HCT116 (cell line): ENCODE measurements around the gene CFAP92. TPM values are rescaled to one million over a fixed set of nuclear protein-coding genes. Genes with fewer than 3 reads are reported as not detected.

Experiments
- ATAC-seq: fragments of 200-7000 bp; cut with Tn5 transposase; 2 replicates; pipeline ENCODE4 v1.9.1; 2020; ENCODE audit warnings: mild to moderate bottlenecking, moderate library complexity
- BruUV-seq: library from RNA; stranded (reverse); fragments of 400-500 nt; replicated peaks from 2 replicates; lab custom pipeline; 2021; lab: Mats Ljungman, UMichigan
- CTCF ChIA-PET: fragments of 300-600 bp; sonication (Branson Sonifier 250); formaldehyde crosslinking; loops from one replicate; lab custom pipeline; 2021; ENCODE audit warnings: antibody characterized with exemption; lab: Charles Lee
- POLR2A ChIA-PET: fragments of 300-600, 350-600 bp; sonication (Branson Sonifier 250); formaldehyde crosslinking; loops from one replicate; lab custom pipeline; 2021; ENCODE audit warnings: antibody characterized with exemption; lab: Charles Lee
- RAD21 ChIA-PET, 2 experiments: fragments of 300-600 bp; sonication (Branson Sonifier 250); formaldehyde crosslinking; loops; one replicate each; lab custom pipeline; 2023; ENCODE audit warnings: low total read pairs in 2 of 2; ENCODE audit not compliant: uncharacterized antibody in 2 of 2, unreplicated experiment in 2 of 2, low non-redundant PET in 1 of 2; lab: Charles Lee
- DNase-seq: peaks from one replicate; pipeline ENCODE4 v3.0.0-alpha.2; 2010; ENCODE audit warnings: low read depth, low spot score
- H2AFZ ChIP-seq: fragments of 200-600 bp; shearing (Covaris generic), sonication (generic); 2 replicates; pipeline ENCODE4 v1.6.1; 2017; ENCODE audit warnings: low read depth, mixed run types, mixed read lengths, antibody characterized with exemption, low read length; ENCODE audit not compliant: poor library complexity, severe bottlenecking
- H3K27ac ChIP-seq: 2 replicates; pipeline ENCODE4 v1.5.1; 2012; ENCODE audit warnings: low read depth, low read length
- H3K27me3 ChIP-seq: fragments of 200-600 bp; sonication (generic); 2 replicates; pipeline ENCODE4 v1.6.1; 2016; ENCODE audit warnings: mixed run types, low read length, mixed read lengths; ENCODE audit not compliant: insufficient read depth
- H3K36me3 ChIP-seq, 2 experiments: fragments of 200-500 bp in 1 of 2; fragments of 200-600 bp in 1 of 2; sonication (Bioruptor generic) in 1 of 2; sonication (generic) in 1 of 2; 2 replicates each; pipeline versions ENCODE4 v1.5.1 to v1.6.1; 2014 to 2016; ENCODE audit warnings: low read length in 2 of 2, inconsistent platforms in 1 of 2, mixed read lengths in 1 of 2, mixed run types in 1 of 2; ENCODE audit not compliant: insufficient read depth in 2 of 2, control insufficient read depth in 1 of 2
- H3K4me1 ChIP-seq, 2 experiments: fragments of 200-600 bp in 1 of 2; sonication (generic) in 1 of 2; 2 replicates each; pipeline versions ENCODE4 v1.5.1 to v1.6.1; 2012 to 2017; ENCODE audit warnings: low read length in 2 of 2, inconsistent platforms in 1 of 2, mild to moderate bottlenecking in 1 of 2, mixed read lengths in 1 of 2, mixed run types in 1 of 2, moderate library complexity in 1 of 2; ENCODE audit not compliant: insufficient read depth in 2 of 2, control insufficient read depth in 1 of 2
- H3K4me2 ChIP-seq: fragments of 200-600 bp; sonication (generic); 2 replicates; pipeline ENCODE4 v1.6.1; 2017; ENCODE audit warnings: mixed run types, low read length, mixed read lengths
- H3K4me3 ChIP-seq, 2 experiments: fragments of 200-600 bp in 1 of 2; sonication (generic) in 1 of 2; replicated peaks in 1 of 2; 2 replicates each; pipeline ENCODE4 v1.5.1; 2011 to 2016; ENCODE audit warnings: low read length in 2 of 2, control low read depth in 1 of 2, low read depth in 1 of 2, mild to moderate bottlenecking in 1 of 2, mixed read lengths in 1 of 2, mixed run types in 1 of 2
- H3K79me2 ChIP-seq: fragments of 200-600 bp; sonication (generic); 2 replicates; pipeline ENCODE4 v1.6.1; 2017; ENCODE audit warnings: mild to moderate bottlenecking, mixed run types, low read length, moderate library complexity, mixed read lengths; ENCODE audit not compliant: insufficient read depth
- H3K9ac ChIP-seq: fragments of 200-600 bp; sonication (generic); 2 replicates; pipeline ENCODE4 v1.6.1; 2016; ENCODE audit warnings: low read length, mixed read lengths
- H3K9me2 ChIP-seq: fragments of 200-600 bp; sonication (generic), shearing (Covaris generic); 2 replicates; pipeline ENCODE4 v1.6.1; 2017; ENCODE audit warnings: mixed run types, mild to moderate bottlenecking, moderate library complexity; ENCODE audit not compliant: insufficient read depth
- H3K9me3 ChIP-seq, 2 experiments: fragments of 200-500 bp in 1 of 2; fragments of 200-600 bp in 1 of 2; sonication (Bioruptor generic) in 1 of 2; sonication (generic) in 1 of 2; 2 replicates each; pipeline ENCODE4 v1.6.1; 2014 to 2017; ENCODE audit warnings: low read length in 2 of 2, mixed read lengths in 2 of 2, inconsistent platforms in 1 of 2, low read depth in 1 of 2, mild to moderate bottlenecking in 1 of 2, mixed run types in 1 of 2, moderate library complexity in 1 of 2; ENCODE audit not compliant: control insufficient read depth in 1 of 2, insufficient read depth in 1 of 2
- H4K20me1 ChIP-seq: fragments of 200-600 bp; sonication (generic), shearing (Covaris generic); 2 replicates; pipeline ENCODE4 v1.6.1; 2017; ENCODE audit warnings: mixed run types, mild to moderate bottlenecking, moderate library complexity; ENCODE audit not compliant: insufficient read depth
- CBX3 ChIP-seq: IDR thresholded peaks from 2 replicates; pipeline ENCODE4 v1.6.1; 2012; ENCODE audit warnings: low read depth
- CEBPB ChIP-seq: IDR thresholded peaks from 2 replicates; pipeline ENCODE4 v1.6.1; 2012; ENCODE audit warnings: low read depth
- ELF1 ChIP-seq: IDR thresholded peaks from 2 replicates; pipeline ENCODE4 v1.6.1; 2012; ENCODE audit warnings: low read depth, borderline replicate concordance
- EZH2 ChIP-seq: fragments of 200-600 bp; sonication (generic); IDR thresholded peaks from 2 replicates; pipeline ENCODE4 v1.6.1; 2017; ENCODE audit warnings: antibody characterized with exemption, mixed run types
- EZH2phosphoT487 ChIP-seq: fragments of 200-600 bp; IDR thresholded peaks from 2 replicates; pipeline ENCODE4 v1.6.1; 2018; ENCODE audit warnings: antibody characterized with exemption, borderline replicate concordance
- POLR2A ChIP-seq: IDR thresholded peaks from 2 replicates; pipeline ENCODE4 v1.7.0; 2011; ENCODE audit warnings: borderline replicate concordance; ENCODE audit not compliant: insufficient read depth, insufficient read length; ENCODE audit errors: extremely low read depth
- POLR2AphosphoS5 ChIP-seq: IDR thresholded peaks from 2 replicates; pipeline ENCODE4 v1.6.1; 2011; ENCODE audit warnings: mild to moderate bottlenecking, low read depth, low read length, moderate library complexity
- RAD21 ChIP-seq: IDR thresholded peaks from 2 replicates; pipeline ENCODE4 v1.6.1; 2012; ENCODE audit warnings: low read depth, mild to moderate bottlenecking
- REST ChIP-seq: IDR thresholded peaks from 2 replicates; pipeline ENCODE4 v1.6.1; 2012; ENCODE audit warnings: low read depth
- SP1 ChIP-seq: IDR thresholded peaks from 2 replicates; pipeline ENCODE4 v1.6.1; 2012; ENCODE audit warnings: low read depth
- SRF ChIP-seq: IDR thresholded peaks from 2 replicates; pipeline ENCODE4 v1.6.1; 2012; ENCODE audit warnings: low read depth
- TCF7L2 ChIP-seq: IDR thresholded peaks from 2 replicates; pipeline ENCODE4 v1.7.0; 2011; ENCODE audit warnings: borderline replicate concordance, inconsistent platforms; ENCODE audit not compliant: insufficient read depth, insufficient read length; ENCODE audit errors: extremely low read depth
- ZFX ChIP-seq: fragments of 450-650 bp; IDR thresholded peaks from 2 replicates; pipeline ENCODE4 v1.6.1; 2017
- ZNF274 ChIP-seq: fragments of 200-500 bp; sonication (Bioruptor generic); IDR thresholded peaks from 2 replicates; pipeline ENCODE4 v1.6.1; 2014; ENCODE audit warnings: mild to moderate bottlenecking, low read depth, low read length, inconsistent platforms
- intact Hi-C: fragments of 100-400 bp; cut with micrococcal nuclease; formaldehyde crosslinking; loops from 2 replicates; pipeline ENCODE4 v1.10.0; 2022
- total RNA-seq: library from RNA; stranded (reverse); gene quantifications from one replicate; pipeline ENCODE4 v1.2.1, GENCODE V29; 2021; ENCODE audit not compliant: unreplicated experiment
- TF ChIP-seq, protein P1 (sequence below), 3 experiments: fragments of 200-600 bp in 1 of 3; sonication (generic) in 1 of 3; IDR thresholded peaks in 2 of 3; conservative IDR thresholded peaks in 1 of 3; 2 replicates each; pipeline ENCODE4 v1.5.1; 2012 to 2017; ENCODE audit warnings: low read depth in 2 of 3, low read length in 2 of 3, antibody characterized with exemption in 1 of 3, borderline replicate concordance in 1 of 3, control low read depth in 1 of 3, mild to moderate bottlenecking in 1 of 3, mixed read lengths in 1 of 3, mixed run types in 1 of 3, moderate library complexity in 1 of 3; ENCODE audit not compliant: insufficient read depth in 1 of 3

CFAP92 gene
- total RNA-seq, 1 experiment from 2014 or later = 3.6 TPM

DNA sequence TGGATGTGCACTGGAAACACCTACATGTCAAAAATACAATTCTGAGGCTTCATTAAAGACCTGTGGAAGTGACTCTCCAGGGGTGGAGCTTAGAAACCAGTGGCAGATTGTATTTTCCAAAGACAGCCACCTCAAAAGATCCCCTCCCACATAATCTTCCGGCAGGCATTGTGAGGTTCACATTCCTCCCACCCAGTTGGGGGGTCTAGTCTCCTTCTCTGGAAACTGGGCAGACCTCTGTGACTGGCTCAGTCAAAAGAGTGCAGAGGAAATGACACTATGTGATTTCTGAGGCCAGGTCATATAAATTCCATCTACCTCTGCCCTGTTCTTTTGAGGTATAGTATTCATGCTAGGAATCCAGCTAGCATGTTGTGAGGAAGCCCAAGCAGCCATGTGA lies 1.9 kb upstream of the CFAP92 start:
- no peak overlapping the region for H3K4me3 ChIP-seq
- no TSS peak for BruUV-seq
- H3K36me3 ChIP-seq = no peaks in the 10 kb centered on the region
- intact Hi-C loops = no loop called here
- H3K4me2 ChIP-seq = no peak overlapping the region
- peaks cover 7 to 13% of the 10 kb centered on the region in 2 experiments; a peak in 3 of 4 replicates for H3K4me1 ChIP-seq
- H3K27me3 ChIP-seq = no peaks in the 10 kb centered on the region
- CTCF ChIA-PET = no interaction called here
- H2AFZ ChIP-seq = no peak overlapping the region
- RAD21 ChIA-PET = no interaction called here
- POLR2A ChIA-PET = no interaction called here
- TF ChIP-seq TCF7L2 (no peak), CBX3 (no peak), ELF1 (no peak), EZH2phosphoT487 (no peak), POLR2AphosphoS5 (no peak), ZFX (no peak), EZH2 (no peak), ZNF274 (no peak), SP1 (no peak), CEBPB (no peak), RAD21 (no peak), REST (no peak), SRF (no peak), POLR2A (no peak)
- TF ChIP-seq, protein P1, sequence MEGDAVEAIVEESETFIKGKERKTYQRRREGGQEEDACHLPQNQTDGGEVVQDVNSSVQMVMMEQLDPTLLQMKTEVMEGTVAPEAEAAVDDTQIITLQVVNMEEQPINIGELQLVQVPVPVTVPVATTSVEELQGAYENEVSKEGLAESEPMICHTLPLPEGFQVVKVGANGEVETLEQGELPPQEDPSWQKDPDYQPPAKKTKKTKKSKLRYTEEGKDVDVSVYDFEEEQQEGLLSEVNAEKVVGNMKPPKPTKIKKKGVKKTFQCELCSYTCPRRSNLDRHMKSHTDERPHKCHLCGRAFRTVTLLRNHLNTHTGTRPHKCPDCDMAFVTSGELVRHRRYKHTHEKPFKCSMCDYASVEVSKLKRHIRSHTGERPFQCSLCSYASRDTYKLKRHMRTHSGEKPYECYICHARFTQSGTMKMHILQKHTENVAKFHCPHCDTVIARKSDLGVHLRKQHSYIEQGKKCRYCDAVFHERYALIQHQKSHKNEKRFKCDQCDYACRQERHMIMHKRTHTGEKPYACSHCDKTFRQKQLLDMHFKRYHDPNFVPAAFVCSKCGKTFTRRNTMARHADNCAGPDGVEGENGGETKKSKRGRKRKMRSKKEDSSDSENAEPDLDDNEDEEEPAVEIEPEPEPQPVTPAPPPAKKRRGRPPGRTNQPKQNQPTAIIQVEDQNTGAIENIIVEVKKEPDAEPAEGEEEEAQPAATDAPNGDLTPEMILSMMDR (IDR thresholded peaks at IDR 0.05 in 2 of 3, conservative IDR thresholded peaks at IDR 0.05 in 1 of 3; ENCODE audit: borderline replicate concordance in 1 of 3, insufficient read depth in 1 of 3, low read depth in 2 of 3, low read length in 2 of 3) = no peak
- no peaks in the 10 kb centered on the region for H3K79me2 ChIP-seq
- no peaks in the 10 kb centered on the region for H4K20me1 ChIP-seq
- DNase-seq = no peak
- no peaks in the 10 kb centered on the region for H3K9me2 ChIP-seq
- no peaks in the 10 kb centered on the region for H3K9me3 ChIP-seq
- ATAC-seq = no peak
- no peak overlapping the region for H3K27ac ChIP-seq
- H3K9ac ChIP-seq = no peak overlapping the region
